NCI-H446 (cell line): Measurements from ENCODE around the gene CCT4.
"Not testable (repeated sequence)": the region's sequence is repeated elsewhere in the genome, so short reads cannot be mapped to it uniquely, and the experiment has no call there.

Source experiments
- DNase-seq, 2 experiments: peaks; one replicate each; lab custom pipeline; 2025; lab: John Stamatoyannopoulos, UW

Gene CCT4, protein sequence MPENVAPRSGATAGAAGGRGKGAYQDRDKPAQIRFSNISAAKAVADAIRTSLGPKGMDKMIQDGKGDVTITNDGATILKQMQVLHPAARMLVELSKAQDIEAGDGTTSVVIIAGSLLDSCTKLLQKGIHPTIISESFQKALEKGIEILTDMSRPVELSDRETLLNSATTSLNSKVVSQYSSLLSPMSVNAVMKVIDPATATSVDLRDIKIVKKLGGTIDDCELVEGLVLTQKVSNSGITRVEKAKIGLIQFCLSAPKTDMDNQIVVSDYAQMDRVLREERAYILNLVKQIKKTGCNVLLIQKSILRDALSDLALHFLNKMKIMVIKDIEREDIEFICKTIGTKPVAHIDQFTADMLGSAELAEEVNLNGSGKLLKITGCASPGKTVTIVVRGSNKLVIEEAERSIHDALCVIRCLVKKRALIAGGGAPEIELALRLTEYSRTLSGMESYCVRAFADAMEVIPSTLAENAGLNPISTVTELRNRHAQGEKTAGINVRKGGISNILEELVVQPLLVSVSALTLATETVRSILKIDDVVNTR

GRCh38 chr2:61888267-61889055 is at the start of gene CCT4:
Gene CCT4, minus strand, starts transcription at chr2:61888656. Its CDS starts 149 bp downstream, at chr2:61888507.
- DNase-seq: peak; percentile 61 to 89

GRCh38 chr2:61937886-61938285 is 49.4 kb upstream of the CCT4 start:
- peak in 1 of 2 experiments; percentile 10 for DNase-seq

GRCh38 chr2:61937098-61937497 is 48.6 kb upstream of the CCT4 start:
- DNase-seq: no peak

- no peak for DNase-seq
Measured at GRCh38 chr2:61928826-61929461, 40.5 kb upstream of the CCT4 start.

- DNase-seq: no peak
Measured at GRCh38 chr2:61926531-61927477, 38.3 kb upstream of the CCT4 start.

GRCh38 chr2:61924895-61925663 is 36.6 kb upstream of the CCT4 start:
- no peak for DNase-seq

DNA sequence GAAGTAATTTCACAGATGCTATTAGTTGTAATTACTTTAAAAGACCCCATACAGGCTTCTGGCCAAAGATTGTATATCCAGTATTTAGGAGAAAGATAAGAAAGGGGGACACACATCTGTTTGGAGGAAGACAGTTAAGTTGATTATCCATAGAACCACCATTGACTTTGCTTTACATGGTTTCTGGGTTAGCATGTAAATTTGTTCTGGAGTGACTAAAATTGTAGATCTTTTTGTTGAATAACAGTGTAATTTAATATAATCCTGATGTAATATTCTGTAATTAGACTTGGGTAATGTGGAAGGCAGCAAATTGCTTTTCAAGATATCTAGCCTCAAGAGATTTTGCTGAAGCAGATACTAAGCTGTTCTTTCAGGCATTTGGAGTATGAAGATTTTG is 34.3 kb upstream of the CCT4 start:
- no peak for DNase-seq

DNA sequence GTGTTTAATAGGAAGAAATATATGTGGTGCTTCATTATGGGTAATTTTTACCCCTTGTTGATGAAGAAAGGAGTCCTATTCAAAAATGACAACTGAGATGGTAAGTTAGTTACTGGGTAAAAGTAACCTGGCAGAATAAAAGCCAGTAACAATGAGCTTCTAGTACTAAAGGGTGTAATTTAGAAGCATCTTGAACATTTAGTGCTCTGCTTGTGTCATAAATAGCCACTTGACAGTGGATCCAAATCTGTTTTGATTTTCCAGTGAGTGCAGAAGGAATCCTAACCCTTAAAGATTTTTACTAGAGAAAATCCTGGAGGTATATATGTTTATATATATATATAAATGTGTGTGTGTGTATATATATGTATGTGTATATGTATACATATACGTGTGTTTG is 32.1 kb upstream of the CCT4 start:
- DNase-seq: no peak

- not testable (repeated sequence) for DNase-seq
Measured at GRCh38 chr2:61914794-61915193, 26.3 kb upstream of the CCT4 start.

- no peak for DNase-seq
Measured at GRCh38 chr2:61911510-61911909, 23.1 kb upstream of the CCT4 start.

DNA sequence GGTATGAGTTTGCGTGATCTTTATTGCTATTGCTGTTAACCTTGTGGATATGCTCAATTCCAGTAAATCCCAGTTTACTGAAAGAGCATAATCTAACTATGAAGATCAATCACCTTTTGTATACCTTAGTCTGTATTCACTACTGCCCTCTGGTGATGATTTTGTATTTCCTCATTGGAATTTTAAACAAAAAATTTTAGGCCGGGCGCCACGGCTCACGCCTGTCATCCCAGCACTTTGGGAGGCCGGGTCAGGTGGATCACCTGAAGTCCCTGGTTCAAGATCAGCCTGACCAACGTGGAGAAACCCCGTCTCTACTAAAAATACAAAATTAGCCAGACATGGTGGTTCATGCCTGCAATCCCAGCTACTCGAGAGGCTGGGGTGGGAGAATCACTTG is 22.1 kb upstream of the CCT4 start:
- no peak for DNase-seq

GRCh38 chr2:61909116-61909515 is 20.7 kb upstream of the CCT4 start:
- no peak for DNase-seq

DNA sequence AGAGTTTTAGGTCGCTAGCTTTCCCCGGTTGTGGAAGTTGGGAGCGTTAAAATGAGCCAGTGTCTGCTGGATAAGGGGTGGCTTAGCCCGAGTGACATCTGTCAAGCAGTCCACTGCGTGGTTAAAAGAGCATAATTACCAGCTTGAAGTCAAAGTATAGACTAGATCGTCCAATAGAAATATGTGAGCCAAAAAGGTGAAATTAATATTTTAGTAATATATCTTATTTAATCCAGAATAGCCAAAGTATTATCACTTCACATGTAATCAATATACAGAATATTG is 17.7 kb upstream of the CCT4 start:
- no peak for DNase-seq

DNA sequence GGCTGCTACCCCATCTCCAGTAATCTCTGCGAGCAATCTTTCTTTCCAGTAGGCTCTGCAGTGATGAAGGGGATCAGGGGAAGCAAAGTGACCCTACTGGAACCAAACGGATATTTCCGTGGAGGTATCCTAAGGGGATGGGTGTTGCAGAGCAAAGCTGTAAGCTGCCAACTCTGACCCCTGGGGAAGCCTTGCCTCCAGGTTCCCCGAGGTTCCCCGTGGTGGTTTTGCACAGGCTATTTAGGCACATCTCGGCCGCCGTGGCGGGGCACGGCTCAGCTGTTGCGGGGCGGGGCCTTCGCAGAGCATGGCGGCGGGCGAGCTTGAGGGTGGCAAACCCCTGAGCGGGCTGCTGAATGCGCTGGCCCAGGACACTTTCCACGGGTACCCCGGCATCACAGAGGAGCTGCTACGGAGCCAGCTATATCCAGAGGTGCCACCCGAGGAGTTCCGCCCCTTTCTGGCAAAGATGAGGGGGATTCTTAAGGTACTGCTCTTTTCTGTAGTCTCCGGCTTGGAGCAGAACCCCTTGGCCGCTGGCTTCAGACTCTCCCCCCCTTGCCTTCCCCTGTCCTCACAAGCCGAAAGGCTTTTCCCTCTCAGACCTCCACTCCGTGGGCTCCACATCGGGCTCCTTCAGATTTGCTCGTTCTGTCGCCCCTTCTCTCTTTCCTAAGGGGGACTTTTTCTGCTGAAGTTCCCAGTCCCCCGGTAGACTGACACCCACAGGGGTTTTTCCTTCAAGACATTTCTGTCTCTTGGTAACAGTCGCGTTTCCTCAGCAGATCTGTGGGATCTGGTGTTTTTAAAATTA is 17.1 kb upstream of the CCT4 start, which contains the start of gene COMMD1:
Gene COMMD1 (plus strand): TSS at position 303 of the 814 bp plus-strand sequence. CDS start 5 bp downstream, at position 308.
- DNase-seq: peak in 1 of 2 experiments; percentile 65

DNA sequence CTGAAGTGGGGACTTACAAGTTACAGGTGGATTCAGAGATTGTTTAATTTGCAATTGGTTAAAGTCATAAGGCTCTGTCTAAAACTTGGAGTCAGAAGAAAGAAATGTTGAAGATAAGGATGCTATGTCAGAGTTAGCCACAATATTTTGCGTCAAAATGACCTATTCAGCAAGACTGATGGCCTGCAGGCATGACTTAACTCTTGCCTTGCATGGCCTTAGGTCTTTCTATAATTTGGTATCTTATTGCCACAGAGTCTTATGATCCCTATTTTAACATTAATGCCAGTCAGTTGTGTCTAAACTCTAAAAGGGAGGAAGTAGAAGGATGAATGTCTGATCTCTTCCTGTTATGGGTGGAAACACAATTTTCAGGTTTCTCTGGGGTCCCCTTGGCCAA is 11.8 kb upstream of the CCT4 start:
- DNase-seq: no peak

- peak in 1 of 2 experiments; percentile 13 for DNase-seq
Measured at GRCh38 chr2:61898810-61899209, 10.4 kb upstream of the CCT4 start.

GRCh38 chr2:61887717-61888266 is 664 bp downstream of the CCT4 start:
- DNase-seq: no peak

DNA sequence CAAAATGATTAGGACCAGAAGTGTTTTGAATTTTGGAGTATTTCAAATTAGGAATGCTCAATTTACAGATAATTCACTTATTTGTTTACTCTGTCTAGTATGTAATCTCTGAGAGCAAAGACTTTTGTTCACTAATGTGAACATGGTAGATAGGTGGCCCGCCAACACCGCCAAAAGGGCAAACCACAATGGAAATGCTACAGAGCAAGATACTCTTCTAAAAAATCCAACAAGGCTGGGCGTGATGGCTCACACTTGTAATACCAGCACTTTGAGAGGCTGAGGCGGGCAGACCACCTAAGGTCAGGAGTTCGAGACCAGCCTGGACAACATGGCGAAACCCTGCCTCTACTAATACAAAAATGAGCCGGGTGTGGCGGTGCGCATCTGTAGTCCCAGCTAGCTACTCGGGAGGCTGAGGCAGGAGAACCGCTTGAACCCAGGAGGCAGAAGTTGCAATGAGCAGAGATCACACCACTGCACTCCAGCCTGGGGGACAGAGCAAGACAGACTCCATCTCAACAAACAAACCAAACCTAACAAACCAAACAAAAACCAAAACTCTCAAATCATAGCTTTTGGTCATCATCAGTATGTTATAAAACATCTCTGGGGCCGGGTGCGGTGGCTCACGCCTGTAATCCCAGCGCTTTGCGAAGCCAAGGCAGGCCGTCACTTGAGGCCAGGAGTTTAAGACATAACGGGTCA is 2.4 kb downstream of the CCT4 start:
- no peak for DNase-seq

- DNase-seq: no peak
Measured at GRCh38 chr2:61882850-61883249, 5.6 kb downstream of the CCT4 start.
